HG03457 (cell line): ENCODE data around the gene ATG2A.
A peak's percentile ranks its signal among the peaks of the same experiment; 100 is the strongest.

Experiments
- ATAC-seq: cut with Tn5 transposase; IDR thresholded peaks from one replicate; pipeline ENCODE4 v1.9.1; 2021; ENCODE audit warnings: moderate number of reproducible peaks; ENCODE audit not compliant: unreplicated experiment

ATG2A gene

GRCh38 chr11:64888406-64888728 lies 28.6 kb downstream of the ATG2A start:
- ATAC-seq = no peak

- no peak for ATAC-seq
These were observed 29.1 kb downstream of the ATG2A start for GRCh38 chr11:64887757-64888405.

GRCh38 chr11:64887234-64887756 lies 29.7 kb downstream of the ATG2A start:
- ATAC-seq = no peak

- no peak for ATAC-seq
These were observed 31.4 kb downstream of the ATG2A start for GRCh38 chr11:64885367-64886286.

- ATAC-seq = no peak
These were observed 33.0 kb downstream of the ATG2A start for GRCh38 chr11:64884019-64884418.

- ATAC-seq = no peak
These were observed 33.4 kb downstream of the ATG2A start for GRCh38 chr11:64883575-64883974.

GRCh38 chr11:64882243-64882642 lies 34.8 kb downstream of the ATG2A start:
- no peak for ATAC-seq

- no peak for ATAC-seq
These were observed 35.5 kb downstream of the ATG2A start for GRCh38 chr11:64881476-64881875.

GRCh38 chr11:64880240-64881001 lies 36.6 kb downstream of the ATG2A start:
- ATAC-seq = no peak

GRCh38 chr11:64879244-64879900 lies 37.6 kb downstream of the ATG2A start:
- peak; percentile 2 for ATAC-seq

- ATAC-seq = peak; percentile 54
These were observed 38.3 kb downstream of the ATG2A start, which contains the start of gene EHD1 for GRCh38 chr11:64878494-64879243. TSS of gene EHD1 (minus strand) at chr11:64878621. CDS start at chr11:64878464, 157 bp downstream.

- no peak for ATAC-seq
These were observed 38.9 kb downstream of the ATG2A start for GRCh38 chr11:64878223-64878493.

GRCh38 chr11:64877390-64878222 lies 39.4 kb downstream of the ATG2A start:
- ATAC-seq = no peak

- ATAC-seq = no peak
These were observed 40.1 kb downstream of the ATG2A start for GRCh38 chr11:64876835-64877341.

- no peak for ATAC-seq
These were observed 40.7 kb downstream of the ATG2A start for GRCh38 chr11:64876229-64876750.

- no peak for ATAC-seq
These were observed 41.4 kb downstream of the ATG2A start for GRCh38 chr11:64875369-64876228.

- no peak for ATAC-seq
These were observed 42.4 kb downstream of the ATG2A start for GRCh38 chr11:64874308-64875240.
